Endothelial cell of umbilical vein (primary cell): ENCODE results near the gene C11orf24. TPM values are rescaled to one million over a fixed set of nuclear protein-coding genes. Genes with fewer than 3 reads are reported as not detected.

Source experiments
- BruUV-seq: library from RNA; stranded (reverse); fragments of 400-500 nt; replicated peaks from 2 replicates; lab custom pipeline; 2021; lab: Mats Ljungman, UMichigan
- CTCF ChIA-PET: fragments of 300-600, 350-600 bp; sonication (Branson Sonifier 250); formaldehyde crosslinking; loops from one replicate; lab custom pipeline; 2021; ENCODE audit warnings: antibody characterized with exemption, inconsistent platforms; lab: Charles Lee
- POLR2A ChIA-PET: fragments of 300-600, 350-600 bp; sonication (Branson Sonifier 250); formaldehyde crosslinking; loops from one replicate; lab custom pipeline; 2021; ENCODE audit warnings: antibody characterized with exemption, inconsistent platforms; lab: Charles Lee
- DNase-seq: peaks from one replicate; pipeline ENCODE4 v3.0.0-alpha.2; 2011; ENCODE audit warnings: low read depth, low spot score
- FAIRE-seq: peaks from 2 replicates; lab custom pipeline; 2011; peaks lifted over from hg19 to GRCh38; lab: Jason Lieb, UNC
- H2AFZ ChIP-seq: 2 replicates; pipeline ENCODE4 v1.6.0; 2012; ENCODE audit warnings: low read depth, low read length, control low read depth, inconsistent platforms
- H3K27ac ChIP-seq: 2 replicates; pipeline ENCODE4 v1.5.1; 2011; ENCODE audit warnings: low read depth, mild to moderate bottlenecking, control low read depth, low read length, moderate library complexity; ENCODE audit not compliant: insufficient read depth
- H3K27me3 ChIP-seq, 2 experiments: 2 replicates each; pipeline versions ENCODE4 v1.6.0 to v1.6.1; 2011; ENCODE audit warnings: low read length in 2 of 2, mixed read lengths in 1 of 2; ENCODE audit not compliant: control insufficient read depth in 2 of 2, insufficient read depth in 2 of 2
- H3K36me3 ChIP-seq, 2 experiments: 2 replicates in 1 of 2; 3 replicates in 1 of 2; pipeline ENCODE4 v1.5.1; 2011; ENCODE audit warnings: low read length in 2 of 2, mild to moderate bottlenecking in 1 of 2, moderate library complexity in 1 of 2; ENCODE audit not compliant: control insufficient read depth in 2 of 2, insufficient read depth in 2 of 2; ENCODE audit errors: extremely low read depth in 1 of 2
- H3K4me1 ChIP-seq: 3 replicates; pipeline ENCODE4 v1.5.1; 2011; ENCODE audit warnings: mild to moderate bottlenecking, low read length; ENCODE audit not compliant: control insufficient read depth, insufficient read depth; ENCODE audit errors: extremely low read depth
- H3K4me2 ChIP-seq: 2 replicates; pipeline ENCODE4 v1.6.1; 2011; ENCODE audit warnings: low read length, control low read depth, mixed read lengths; ENCODE audit not compliant: insufficient read depth
- H3K4me3 ChIP-seq, 3 experiments: fragments of 200-600 bp in 1 of 3; sonication (generic), shearing (Covaris generic) in 1 of 3; replicated peaks in 1 of 3; 2 replicates each; pipeline ENCODE4 v1.5.1; 2011 to 2016; ENCODE audit warnings: control low read depth in 3 of 3, low read length in 3 of 3, mild to moderate bottlenecking in 2 of 3, inconsistent platforms in 1 of 3, low read depth in 1 of 3, moderate library complexity in 1 of 3; ENCODE audit not compliant: insufficient read depth in 1 of 3
- H3K79me2 ChIP-seq: 2 replicates; pipeline ENCODE4 v1.6.0; 2012; ENCODE audit warnings: low read length, inconsistent platforms; ENCODE audit not compliant: control insufficient read depth, insufficient read depth
- H3K9ac ChIP-seq: replicated peaks from 2 replicates; pipeline ENCODE3; 2011; ENCODE audit warnings: low read length, control low read depth; ENCODE audit not compliant: insufficient read depth; ENCODE audit errors: extremely low read depth
- H3K9me1 ChIP-seq: replicated peaks from 3 replicates; pipeline ENCODE4 v1.6.0; 2011; ENCODE audit warnings: mild to moderate bottlenecking, low read length; ENCODE audit not compliant: control insufficient read depth, insufficient read depth; ENCODE audit errors: extremely low read depth
- H3K9me3 ChIP-seq: replicated peaks from 2 replicates; pipeline ENCODE4 v1.5.1; 2012; ENCODE audit warnings: low read length, inconsistent platforms; ENCODE audit not compliant: control insufficient read depth, insufficient read depth
- H4K20me1 ChIP-seq: replicated peaks from 2 replicates; pipeline ENCODE3; 2011; ENCODE audit warnings: mild to moderate bottlenecking, low read length; ENCODE audit not compliant: control insufficient read depth, insufficient read depth; ENCODE audit errors: extremely low read depth
- CTCF ChIP-seq, 2 donors: IDR thresholded peaks; 1 replicate in 1 of 2; 2 replicates in 1 of 2; pipeline ENCODE4 v1.5.1; 2011; ENCODE audit warnings: low read length in 2 of 2, mild to moderate bottlenecking in 2 of 2, moderate library complexity in 2 of 2, control low read depth in 1 of 2, inconsistent platforms in 1 of 2, low read depth in 1 of 2; ENCODE audit not compliant: insufficient read depth in 1 of 2; ENCODE audit errors: extremely low read depth in 1 of 2
- EZH2 ChIP-seq: IDR thresholded peaks from 2 replicates; pipeline ENCODE4 v1.6.1; 2012; ENCODE audit warnings: borderline replicate concordance, low read depth, mild to moderate bottlenecking, moderate library complexity, low read length, inconsistent platforms; ENCODE audit not compliant: severe bottlenecking
- GATA2 ChIP-seq: IDR thresholded peaks from 2 replicates; pipeline ENCODE4 v1.7.0; 2011; ENCODE audit warnings: low read depth, mild to moderate bottlenecking, moderate library complexity, mixed read lengths, low read length; ENCODE audit not compliant: insufficient read length, insufficient read depth
- MAX ChIP-seq: IDR thresholded peaks from 2 replicates; pipeline ENCODE4 v1.6.1; 2011; ENCODE audit not compliant: insufficient read depth, insufficient read length
- POLR2A ChIP-seq: IDR thresholded peaks from 2 replicates; pipeline ENCODE4 v1.6.1; 2012; ENCODE audit warnings: low read depth, mild to moderate bottlenecking, control low read depth, low read length
- dilution Hi-C: fragments of 300-500 bp; cut with MboI; formaldehyde crosslinking; loops from one replicate; pipeline ENCODE4 v1.15.0; 2019; ENCODE audit warnings: low sequenced_read_pairs; ENCODE audit not compliant: extremely low pct_ligation_motif_present
- intact Hi-C: fragments of 100-400 bp; cut with micrococcal nuclease; formaldehyde crosslinking; loops from one replicate; pipeline ENCODE4 v1.10.0; 2022
- polyA plus RNA-seq, 4 experiments: library from polyadenylated mRNA; depleted of rRNA in 3 of 4; stranded (reverse) in 3 of 4; unstranded in 1 of 4; fragments of >200 nt; gene quantifications; 2 replicates each; pipeline versions ENCODE4 v1.2.1 to v1.2.3, GENCODE V29; 2011 to 2012; ENCODE audit warnings: missing spikeins in 1 of 4
- total RNA-seq: library from RNA; stranded (reverse); gene quantifications from 2 replicates; pipeline ENCODE4 v1.2.3, GENCODE V29; 2021

C11orf24 gene
- total and polyA plus RNA-seq, 2 donors (not counting 3 experiments of a cell fraction or from before 2014, with no cell fraction given) = 26.4 to 34.1 TPM

GRCh38 chr11:68261006-68261405, 10.8 kb downstream of the C11orf24 start:
- intact Hi-C loops = no loop called here
- Histone ChIP-seq H3K9me1 (no peaks in the 10 kb centered on the region), H2AFZ (no peak overlapping the region), H3K36me3 (peaks cover 0 to 12% of the 10 kb centered on the region in 2 experiments), H3K27me3 (no peaks in the 10 kb centered on the region), H4K20me1 (no peaks in the 10 kb centered on the region), H3K4me2 (no peak overlapping the region), H3K79me2 (no peaks in the 10 kb centered on the region), H3K4me1 (peaks cover 2% of the 10 kb centered on the region), H3K27ac (no peak overlapping the region), H3K9me3 (no peaks in the 10 kb centered on the region), H3K9ac (no peak overlapping the region), H3K4me3 (no peak overlapping the region)
- dilution Hi-C loops = no loop called here
- CTCF ChIA-PET = interaction anchor here (6.3 kb wide), 1 partner anchor 37 kb away, joined by 152 read pairs; no protein-coding TSS in a partner anchor
- TF ChIP-seq POLR2A (no peak), EZH2 (no peak), GATA2 (no peak), MAX (no peak), CTCF (IDR thresholded peaks at IDR 0.05; ENCODE audit: extremely low read depth in 1 of 2, insufficient read depth in 1 of 2, low read depth in 1 of 2, low read length in 2 of 2) (no peak)
- BruUV-seq = no TSS peak
- FAIRE-seq (no peak), DNase-seq (no peak)
- POLR2A ChIA-PET = no interaction called here

- Histone ChIP-seq H3K9ac (no peak overlapping the region), H2AFZ (no peak overlapping the region), H4K20me1 (no peaks in the 10 kb centered on the region), H3K27ac (no peak overlapping the region), H3K9me1 (no peaks in the 10 kb centered on the region), H3K4me3 (no peak overlapping the region), H3K36me3 (peaks cover 0 to 12% of the 10 kb centered on the region in 2 experiments), H3K79me2 (no peaks in the 10 kb centered on the region), H3K9me3 (no peaks in the 10 kb centered on the region), H3K27me3 (no peaks in the 10 kb centered on the region), H3K4me1 (peaks cover 2% of the 10 kb centered on the region), H3K4me2 (no peak overlapping the region)
- no peak for TF ChIP-seq POLR2A
- TF ChIP-seq CTCF (IDR thresholded peaks at IDR 0.05; ENCODE audit: extremely low read depth in 1 of 2, insufficient read depth in 1 of 2, low read depth in 1 of 2, low read length in 2 of 2) = no peak
- no peak for TF ChIP-seq GATA2
- ChIA-PET CTCF (interaction anchor here (0.5 to 6.3 kb wide), 4 partner anchors 30 to 225 kb away, joined by 3 to 152 read pairs (median 4); no protein-coding TSS in a partner anchor), POLR2A (no interaction called here)
- DNase-seq (no peak), FAIRE-seq (no peak)
- intact Hi-C loops (no loop called here), dilution Hi-C loops (no loop called here)
- BruUV-seq = no TSS peak
These were observed 11.3 kb downstream of the C11orf24 start for GRCh38 chr11:68260484-68260883.
